Astrocyte (in vitro differentiated cells and primary cell): ENCODE measurements around the gene TRIM58.

Experiments
- CTCF ChIP-seq: IDR thresholded peaks from 2 replicates; pipeline ENCODE4 v1.5.1; 2011; ENCODE audit warnings: low read depth, mild to moderate bottlenecking, inconsistent platforms, low read length, moderate library complexity; ENCODE audit not compliant: insufficient read depth
- EZH2 ChIP-seq: IDR thresholded peaks from 2 replicates; pipeline ENCODE4 v1.6.1; 2012; ENCODE audit warnings: mild to moderate bottlenecking, low read length, inconsistent platforms; ENCODE audit not compliant: insufficient read depth

GRCh38 chr1:247829656-247830055, 27.3 kb upstream of the TRIM58 start:
- TF ChIP-seq CTCF = no peak
- no peak for TF ChIP-seq EZH2
